HepG2 (cell line): Measurements from ENCODE around the gene VPS4B. TPM values are rescaled to one million over a fixed set of nuclear protein-coding genes. Genes with fewer than 3 reads are reported as not detected.
A peak's percentile ranks its signal among the peaks of the same experiment; 100 is the strongest.

Experiments
- ASH2L ChIP-seq: fragments of 300-600, 200-600 bp; sonication (generic); IDR thresholded peaks from 2 replicates; pipeline ENCODE4 v1.7.0; 2017; ENCODE audit warnings: low read depth, mild to moderate bottlenecking, moderate library complexity, mixed read lengths, low read length; ENCODE audit not compliant: insufficient read length
- CBFB ChIP-seq: sonication (generic); formaldehyde crosslinking; IDR thresholded peaks from 2 replicates; pipeline ENCODE4 v1.4.0; 2020; ENCODE audit warnings: missing genetic modification reagents
- DPF2 ChIP-seq: sonication (generic); formaldehyde crosslinking; IDR thresholded peaks from 2 replicates; pipeline ENCODE4 v1.4.0; 2020; ENCODE audit warnings: mild to moderate bottlenecking, low read depth, missing genetic modification reagents, borderline replicate concordance
- DZIP1 ChIP-seq: sonication (generic); formaldehyde crosslinking; IDR thresholded peaks from 2 replicates; pipeline ENCODE4 v1.5.0; 2020; ENCODE audit warnings: mild to moderate bottlenecking, missing genetic modification reagents
- EED ChIP-seq: sonication (generic); formaldehyde crosslinking; IDR thresholded peaks from 2 replicates; pipeline ENCODE4 v1.5.0; 2020; ENCODE audit warnings: mild to moderate bottlenecking, missing genetic modification reagents
- JDP2 ChIP-seq: sonication (generic); formaldehyde crosslinking; IDR thresholded peaks from 2 replicates; pipeline ENCODE4 v1.8.1; 2022; ENCODE audit warnings: missing genetic modification reagents, borderline replicate concordance
- KLF16 ChIP-seq, 2 experiments: sonication (generic) in 1 of 2; formaldehyde crosslinking in 1 of 2; IDR thresholded peaks; 2 replicates each; pipeline versions ENCODE4 v1.6.1 to v1.8.0; 2016 to 2023; ENCODE audit warnings: missing genetic modification reagents in 2 of 2, missing compliant biosample characterization in 1 of 2
- MAFG ChIP-seq: sonication (generic); formaldehyde crosslinking; IDR thresholded peaks from 2 replicates; pipeline ENCODE4 v1.5.1; 2020; ENCODE audit warnings: mild to moderate bottlenecking, missing genetic modification reagents
- MTERF4 ChIP-seq: sonication (generic); formaldehyde crosslinking; IDR thresholded peaks from 2 replicates; pipeline ENCODE4 v1.8.0; 2023; ENCODE audit warnings: mild to moderate bottlenecking, missing genetic modification reagents
- NCOA2 ChIP-seq: sonication (generic); formaldehyde crosslinking; IDR thresholded peaks from 2 replicates; pipeline ENCODE4 v1.8.0; 2022; ENCODE audit warnings: inconsistent platforms
- PHF21A ChIP-seq: sonication (generic); formaldehyde crosslinking; IDR thresholded peaks from 2 replicates; pipeline ENCODE4 v1.5.0; 2020; ENCODE audit warnings: mild to moderate bottlenecking, missing genetic modification reagents
- RFX1 ChIP-seq: fragments of 450-650 bp; IDR thresholded peaks from 2 replicates; pipeline ENCODE4 v1.6.1; 2017
- SMYD3 ChIP-seq: sonication (generic); formaldehyde crosslinking; IDR thresholded peaks from 2 replicates; pipeline ENCODE4 v1.8.1; 2023; ENCODE audit warnings: mild to moderate bottlenecking, missing genetic modification reagents
- SOX13 ChIP-seq, 3 experiments: fragments of 450-650 bp in 1 of 3; sonication (generic) in 1 of 3; formaldehyde crosslinking in 1 of 3; IDR thresholded peaks in 2 of 3; conservative IDR thresholded peaks in 1 of 3; 2 replicates each; pipeline versions ENCODE4 v1.5.0 to v1.6.1; 2016 to 2020; ENCODE audit warnings: antibody characterized with exemption in 1 of 3, mild to moderate bottlenecking in 1 of 3, missing compliant biosample characterization in 1 of 3, missing genetic modification reagents in 1 of 3, moderate library complexity in 1 of 3
- SP2 ChIP-seq: sonication (generic); formaldehyde crosslinking; IDR thresholded peaks from 2 replicates; pipeline ENCODE4 v1.5.1; 2020; ENCODE audit warnings: mild to moderate bottlenecking, missing genetic modification reagents
- SPEN ChIP-seq: sonication (generic); formaldehyde crosslinking; IDR thresholded peaks from 2 replicates; pipeline ENCODE4 v1.5.1; 2020; ENCODE audit warnings: low read depth, mild to moderate bottlenecking, missing genetic modification reagents
- ZBTB7A ChIP-seq: sonication (generic); formaldehyde crosslinking; IDR thresholded peaks from 2 replicates; pipeline ENCODE4 v1.8.0; 2022; ENCODE audit warnings: mild to moderate bottlenecking, missing genetic modification reagents
- ZNF10 ChIP-seq: sonication (generic); formaldehyde crosslinking; IDR thresholded peaks from 2 replicates; pipeline ENCODE4 v1.4.0; 2020; ENCODE audit warnings: mild to moderate bottlenecking, low read depth, missing genetic modification reagents, borderline replicate concordance
- ZNF138 ChIP-seq: sonication (generic); formaldehyde crosslinking; IDR thresholded peaks from 2 replicates; pipeline ENCODE4 v1.5.0; 2020; ENCODE audit warnings: mild to moderate bottlenecking, low read depth, missing genetic modification reagents
- ZNF143 ChIP-seq: sonication (generic); formaldehyde crosslinking; IDR thresholded peaks from 2 replicates; pipeline ENCODE4 v1.4.0; 2020; ENCODE audit warnings: missing genetic modification reagents
- ZNF281 ChIP-seq: sonication (generic); formaldehyde crosslinking; IDR thresholded peaks from 2 replicates; pipeline ENCODE4 v1.4.0; 2020; ENCODE audit warnings: missing genetic modification reagents, borderline replicate concordance
- ZNF331 ChIP-seq: sonication (generic); formaldehyde crosslinking; IDR thresholded peaks from 2 replicates; pipeline ENCODE4 v1.4.0; 2020; ENCODE audit warnings: missing genetic modification reagents
- ZNF766 ChIP-seq: sonication (generic); formaldehyde crosslinking; IDR thresholded peaks from 2 replicates; pipeline ENCODE4 v1.5.0; 2020; ENCODE audit warnings: missing genetic modification reagents, borderline replicate concordance
- polyA plus RNA-seq, 8 experiments: library from polyadenylated mRNA; depleted of rRNA in 3 of 8; stranded (reverse) in 7 of 8; unstranded in 1 of 8; fragments of >200 nt; fragmentation: Illumina TruSeq in 4 of 8; extraction: Trizol in 4 of 8; gene quantifications; 2 replicates each; pipeline versions ENCODE4 v1.2.1 to v1.2.3, GENCODE V29; 2011 to 2016; ENCODE audit warnings: low read depth in 4 of 8, missing spikeins in 1 of 8, mixed read lengths in 1 of 8; ENCODE audit not compliant: insufficient read depth in 1 of 8
- total RNA-seq, 5 experiments: library from RNA; depleted of rRNA; stranded (reverse); fragments of >200 nt; fragmentation: Illumina TruSeq; extraction: Trizol; gene quantifications; 2 replicates each; pipeline ENCODE4 v1.2.3, GENCODE V29; 2016; ENCODE audit warnings: low read depth in 1 of 5

The VPS4B gene
- total and polyA plus RNA-seq, 2 of the 13 experiments (the other 11 are each of a cell fraction or from before 2014, with no cell fraction given) = 12.8 to 25.9 TPM

- TF ChIP-seq DZIP1 (no peak), SP2 (CRISPR knock-in tag) (peak; percentile 94), DPF2 (CRISPR knock-in tag) (no peak), MAFG (CRISPR knock-in tag) (no peak), NCOA2 (CRISPR knock-in tag) (0 out of 2 replicates have a peak, but pooled peaks have one; percentile 3), MTERF4 (CRISPR knock-in tag) (0 out of 2 replicates have a peak, but pooled peaks have one; percentile 67), ZNF138 (CRISPR knock-in tag) (no peak), RFX1 (peak; percentile 41; the same call in 1 of the 2 replicates), EED (CRISPR knock-in tag) (no peak), SOX13 (IDR thresholded peaks at IDR 0.05) (no peak), SOX13 (CRISPR knock-in tag; conservative IDR thresholded peaks at IDR 0.05 in 1 of 2, IDR thresholded peaks at IDR 0.05 in 1 of 2) (0 out of 4 replicates have a peak, but pooled peaks of 1 of the 2 experiments have one; percentile 3), ZNF766 (CRISPR knock-in tag) (0 out of 2 replicates have a peak, but pooled peaks have one; percentile 44), CBFB (0 out of 2 replicates have a peak, but pooled peaks have one; percentile 27), SPEN (peak; percentile 95), ZNF281 (CRISPR knock-in tag) (peak; percentile 74; the same call in 1 of the 2 replicates), KLF16 (CRISPR knock-in tag; IDR thresholded peaks at IDR 0.05) (no peak; a peak in 2 of 4 replicates), ZBTB7A (CRISPR knock-in tag) (no peak), ZNF143 (CRISPR knock-in tag) (peak; percentile 88), JDP2 (CRISPR knock-in tag) (peak; percentile 35; the same call in 1 of the 2 replicates), ZNF10 (CRISPR knock-in tag) (no peak), PHF21A (CRISPR knock-in tag) (peak; percentile 78), ZNF331 (CRISPR knock-in tag) (peak; percentile 36; the same call in 1 of the 2 replicates), ASH2L (peak; percentile 83), SMYD3 (CRISPR knock-in tag) (peak; percentile 65; the same call in 1 of the 2 replicates)
These were observed at the start of gene VPS4B (continued) for GRCh38 chr18:63422087-63422863.
